Activated T-cell treated with anti-CD3 and anti-CD28 coated beads, Interleukin-2, amount 50 U/mL, for 48 hours (primary cell): Measurements from ENCODE around the gene GGA3.

Experiments used
- DNase-seq, 2 experiments: peaks; one replicate each; pipeline ENCODE4 v3.0.0-alpha.2; 2020

Gene GGA3

DNA sequence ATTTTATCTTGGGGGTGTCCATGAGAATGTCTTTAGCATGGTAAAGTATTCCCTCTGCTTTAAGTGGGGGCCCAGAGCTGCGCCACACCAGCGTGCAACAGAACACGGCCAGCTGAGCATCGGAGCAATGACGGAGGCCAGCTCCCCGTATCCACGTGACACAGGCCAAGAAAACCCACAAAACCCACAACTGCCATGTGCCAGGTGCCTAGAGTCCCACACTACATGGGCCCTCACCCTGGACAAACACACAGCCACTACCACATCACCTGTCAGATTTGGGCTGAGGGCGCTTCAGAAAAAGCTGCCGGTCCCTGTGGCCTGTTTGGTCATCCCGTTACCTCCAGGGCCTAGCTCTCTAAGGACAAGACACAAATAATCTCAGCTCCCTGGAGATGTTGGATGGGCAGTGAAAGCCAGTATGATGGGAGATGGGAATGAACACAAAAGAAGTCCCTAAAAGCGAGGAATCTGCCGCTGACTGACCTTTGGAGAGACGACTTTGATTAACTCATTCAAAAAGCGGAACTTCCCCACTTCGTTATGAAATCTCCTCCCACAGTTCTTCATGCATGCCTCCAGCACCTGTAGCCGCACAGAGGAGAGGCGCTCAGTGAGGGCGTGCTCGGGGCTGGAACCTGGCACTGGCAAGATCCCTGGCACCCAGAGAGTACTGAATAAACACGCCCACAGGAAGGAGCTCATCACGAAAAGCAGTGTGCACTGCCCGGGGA is 17.1 kb downstream of the GGA3 start:
- peak in 1 of 2 experiments; percentile 31 for DNase-seq

DNA sequence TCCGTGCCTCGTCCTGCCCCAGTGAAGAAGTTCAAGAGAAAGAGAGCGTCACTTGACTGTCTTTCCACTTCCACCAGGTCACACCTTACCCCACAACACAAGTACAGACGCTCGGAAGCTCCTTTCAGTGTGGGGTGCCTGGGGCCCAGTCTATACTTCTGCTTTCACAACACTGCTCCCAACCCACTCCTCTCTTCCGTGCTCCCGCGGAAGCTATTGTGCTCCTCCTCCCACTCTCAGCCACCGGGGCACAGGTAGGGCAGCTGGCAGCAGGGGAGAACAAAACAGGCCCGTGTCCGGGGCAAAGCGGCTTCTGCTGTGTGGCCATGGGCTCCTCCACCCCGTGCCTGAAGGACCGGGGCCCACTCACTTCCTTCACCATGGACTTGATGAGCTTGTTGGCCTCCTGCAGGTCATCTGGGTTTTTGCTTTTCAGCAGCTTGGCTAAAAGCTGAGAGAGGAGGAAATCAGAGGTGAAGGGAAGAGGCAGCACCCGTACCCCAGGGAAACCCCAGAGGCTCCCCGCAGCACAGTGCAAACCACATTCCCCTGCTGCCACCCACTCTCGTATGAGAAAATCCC is 18.9 kb downstream of the GGA3 start:
- DNase-seq, result peak in 1 of 2 experiments; percentile 49

DNA sequence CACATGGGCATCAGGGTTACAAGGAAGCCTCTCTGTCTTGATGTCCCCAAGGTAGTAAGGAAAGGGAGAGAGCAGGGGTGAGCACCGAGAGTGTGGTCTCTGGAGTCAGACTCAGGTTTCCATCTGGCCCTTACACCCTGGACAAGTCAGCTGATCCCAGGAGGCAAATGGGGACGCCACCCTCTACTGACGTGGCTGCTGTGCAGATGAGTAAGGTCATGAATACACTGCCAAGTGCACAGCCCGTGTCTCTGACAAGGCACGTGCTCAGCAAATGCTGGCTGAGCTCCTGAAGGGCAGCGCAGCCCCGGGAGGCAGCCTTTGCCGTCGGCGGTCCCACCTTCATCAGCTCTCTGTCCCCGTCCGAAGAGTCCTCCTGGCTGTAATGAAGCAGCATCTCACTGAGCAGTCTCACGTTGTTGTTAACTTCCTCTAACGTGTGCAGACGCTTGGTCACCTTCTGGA is 19.4 kb downstream of the GGA3 start:
- DNase-seq, result peak in 1 of 2 experiments; percentile 43

DNA sequence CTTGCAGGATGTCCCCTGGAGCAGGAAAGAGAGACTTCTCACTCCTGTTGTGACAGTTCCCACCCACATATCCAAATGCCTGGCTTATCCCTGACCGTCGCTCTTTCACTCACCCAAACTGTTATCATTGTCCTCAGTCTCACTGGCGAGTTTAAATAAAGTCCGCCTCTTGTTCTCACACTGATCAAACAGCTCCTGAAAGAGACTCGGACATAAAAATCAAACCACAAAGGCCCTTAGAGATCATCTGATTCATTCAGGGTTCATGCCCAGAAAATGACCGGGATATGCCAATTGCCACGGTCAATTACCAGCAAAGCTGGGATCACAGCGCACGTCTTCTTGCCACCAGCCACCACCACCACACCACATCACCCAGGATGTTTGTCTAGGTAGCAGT is 19.9 kb downstream of the GGA3 start:
- DNase-seq, result no peak

DNA sequence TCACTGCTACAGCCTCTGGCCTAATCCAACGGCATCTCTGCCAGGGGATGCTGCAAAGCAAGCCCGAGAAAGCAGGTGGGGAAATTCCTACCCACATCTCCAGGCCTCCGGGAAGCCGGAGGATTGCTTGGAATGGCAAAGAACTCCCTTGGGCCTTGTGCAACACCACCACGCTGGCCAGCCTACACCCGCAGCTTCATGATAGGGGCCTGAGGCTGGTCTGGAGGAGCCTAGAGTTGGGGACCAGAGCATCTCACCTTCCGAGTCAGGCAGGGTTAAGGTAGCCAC is 20.3 kb downstream of the GGA3 start:
- DNase-seq, result no peak

DNA sequence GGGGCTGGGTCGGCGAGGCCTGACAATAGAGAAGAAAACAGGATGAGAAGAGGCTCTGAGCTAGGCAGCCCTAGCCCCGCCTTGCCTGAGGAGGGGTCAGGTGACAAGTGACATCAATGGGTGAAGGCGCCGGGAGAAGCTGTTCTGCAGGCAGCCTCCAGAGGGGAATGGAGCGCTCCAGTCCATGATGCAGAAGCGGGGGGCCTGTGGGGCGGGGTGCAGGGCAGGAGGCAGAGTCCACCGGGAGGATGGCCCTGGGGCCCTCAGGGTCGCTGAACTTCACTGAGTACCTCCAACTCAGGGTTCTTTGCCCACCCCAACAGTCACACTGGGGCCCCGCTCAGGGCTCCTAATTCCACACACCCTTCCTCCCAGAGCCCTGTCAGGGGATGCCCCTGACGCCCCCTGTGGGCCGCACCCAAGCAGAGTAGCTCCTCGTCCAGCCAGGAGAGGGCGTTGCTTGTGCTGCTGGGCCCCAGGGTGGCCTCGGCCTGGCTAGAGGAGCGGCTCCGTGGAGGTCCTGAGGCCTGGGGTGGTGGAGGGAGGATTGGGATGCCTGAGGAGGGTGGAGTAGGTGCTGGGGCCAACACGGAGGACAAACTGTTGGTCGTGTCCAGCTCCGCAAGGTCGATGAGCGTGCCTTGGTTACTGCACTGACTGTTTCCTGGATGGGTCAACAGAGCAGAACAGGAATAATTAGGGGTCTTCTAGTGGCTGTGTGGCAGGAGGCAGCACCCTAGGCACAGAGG is 20.8 kb downstream of the GGA3 start:
- DNase-seq, result peak; percentile 70 to 78

DNA sequence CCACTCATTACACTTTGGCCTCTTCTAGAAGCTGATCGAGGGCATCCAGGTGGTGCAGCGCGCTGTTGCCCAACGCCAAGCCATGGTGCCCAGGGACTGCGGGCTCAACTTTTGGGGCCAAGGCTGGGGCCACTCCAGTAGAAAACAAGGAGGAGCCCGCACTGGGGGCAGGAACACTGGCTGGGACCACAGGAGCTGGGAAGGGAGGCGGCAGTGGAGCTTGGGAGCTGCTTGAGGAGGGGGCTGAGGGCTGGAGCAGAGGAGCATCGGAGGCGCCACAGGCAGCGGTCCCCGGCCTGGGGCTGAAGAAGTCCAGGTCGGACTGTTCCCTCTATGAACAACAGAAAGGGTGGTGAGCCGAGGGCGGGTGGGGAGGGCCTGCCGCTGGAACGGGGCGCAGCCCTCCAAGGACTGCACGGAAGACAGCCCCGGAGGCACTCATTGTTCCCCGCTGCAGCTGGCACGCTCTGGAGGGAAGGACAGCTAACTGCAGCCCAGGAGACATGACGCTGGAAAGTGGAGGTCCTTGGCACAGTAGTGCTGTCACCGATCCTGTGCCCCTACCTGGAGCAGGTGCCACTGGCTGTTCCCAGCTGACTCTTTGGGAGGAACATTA is 21.5 kb downstream of the GGA3 start:
- no peak for DNase-seq

DNA sequence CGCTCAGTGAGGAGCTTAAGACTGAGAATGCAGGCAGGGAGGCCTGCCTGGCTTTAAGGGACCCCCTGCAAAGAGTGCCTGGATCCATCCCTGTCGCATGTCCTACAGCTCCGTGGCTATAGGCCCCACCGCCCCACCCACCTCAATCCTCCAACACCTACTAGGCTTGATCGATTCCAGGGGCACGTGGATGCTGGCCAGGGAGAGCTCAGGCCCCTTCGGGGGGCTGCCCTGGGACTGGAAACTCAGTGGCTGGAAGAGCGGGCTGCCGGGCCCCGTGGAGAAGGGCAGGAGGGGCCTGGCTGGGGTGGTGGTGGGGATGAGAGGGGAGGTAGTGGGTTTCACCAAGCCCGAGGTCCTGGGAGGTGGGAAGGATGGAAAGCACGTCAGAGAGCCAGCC is 22.2 kb downstream of the GGA3 start:
- DNase-seq, result no peak

DNA sequence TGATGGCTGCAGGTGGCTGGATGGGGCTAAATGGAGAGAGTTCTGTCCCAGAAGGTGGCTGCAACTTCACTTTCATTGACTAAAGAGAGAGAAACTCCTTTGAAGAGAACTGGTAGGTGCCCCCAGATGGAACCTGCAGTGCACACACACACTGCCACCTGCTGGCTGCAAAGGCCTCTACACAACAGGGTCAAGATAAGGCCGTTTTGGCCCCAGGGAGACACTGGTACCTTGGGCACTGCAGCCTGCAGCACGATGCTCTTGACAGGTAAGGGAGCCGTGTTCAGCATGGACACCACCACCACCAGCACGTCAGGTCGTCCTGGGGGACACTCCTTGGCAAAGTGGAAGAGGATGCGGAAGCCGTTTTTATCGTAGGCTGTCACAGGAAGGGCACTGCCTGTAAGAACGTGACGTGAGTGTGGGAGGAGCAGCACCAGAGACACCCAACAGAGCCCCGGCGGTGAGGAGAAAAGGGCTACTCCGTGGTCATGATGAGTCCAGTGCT is 22.7 kb downstream of the GGA3 start:
- peak; percentile 70 to 76 for DNase-seq

DNA sequence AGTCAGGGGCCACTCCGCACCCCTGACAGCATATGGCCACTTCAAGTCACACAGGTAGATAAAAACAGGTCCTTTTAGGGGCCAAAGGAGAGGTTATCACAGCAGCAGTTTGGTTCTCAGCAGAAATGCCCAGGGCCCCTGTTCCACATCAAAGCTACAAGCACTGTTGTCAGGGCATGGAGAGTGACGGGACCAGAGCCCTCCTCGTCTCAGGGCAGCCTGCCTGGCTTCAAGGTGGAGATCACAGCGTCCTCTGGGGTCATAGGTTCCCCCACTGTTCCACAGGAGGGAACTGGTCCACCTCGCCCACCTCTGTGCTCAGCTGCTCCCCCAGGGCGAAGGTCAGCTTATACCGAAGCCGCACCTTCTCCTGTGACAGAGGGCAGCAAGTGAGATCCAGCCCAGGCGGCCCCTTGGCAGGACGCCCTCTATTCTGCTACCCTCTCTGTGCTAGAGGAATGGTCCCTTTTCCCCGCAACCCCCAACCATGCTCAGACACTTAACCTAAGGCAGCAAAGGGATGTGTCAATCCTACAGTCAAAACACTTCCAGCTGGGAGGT is 23.3 kb downstream of the GGA3 start:
- DNase-seq, result peak in 1 of 2 experiments; percentile 25

DNA sequence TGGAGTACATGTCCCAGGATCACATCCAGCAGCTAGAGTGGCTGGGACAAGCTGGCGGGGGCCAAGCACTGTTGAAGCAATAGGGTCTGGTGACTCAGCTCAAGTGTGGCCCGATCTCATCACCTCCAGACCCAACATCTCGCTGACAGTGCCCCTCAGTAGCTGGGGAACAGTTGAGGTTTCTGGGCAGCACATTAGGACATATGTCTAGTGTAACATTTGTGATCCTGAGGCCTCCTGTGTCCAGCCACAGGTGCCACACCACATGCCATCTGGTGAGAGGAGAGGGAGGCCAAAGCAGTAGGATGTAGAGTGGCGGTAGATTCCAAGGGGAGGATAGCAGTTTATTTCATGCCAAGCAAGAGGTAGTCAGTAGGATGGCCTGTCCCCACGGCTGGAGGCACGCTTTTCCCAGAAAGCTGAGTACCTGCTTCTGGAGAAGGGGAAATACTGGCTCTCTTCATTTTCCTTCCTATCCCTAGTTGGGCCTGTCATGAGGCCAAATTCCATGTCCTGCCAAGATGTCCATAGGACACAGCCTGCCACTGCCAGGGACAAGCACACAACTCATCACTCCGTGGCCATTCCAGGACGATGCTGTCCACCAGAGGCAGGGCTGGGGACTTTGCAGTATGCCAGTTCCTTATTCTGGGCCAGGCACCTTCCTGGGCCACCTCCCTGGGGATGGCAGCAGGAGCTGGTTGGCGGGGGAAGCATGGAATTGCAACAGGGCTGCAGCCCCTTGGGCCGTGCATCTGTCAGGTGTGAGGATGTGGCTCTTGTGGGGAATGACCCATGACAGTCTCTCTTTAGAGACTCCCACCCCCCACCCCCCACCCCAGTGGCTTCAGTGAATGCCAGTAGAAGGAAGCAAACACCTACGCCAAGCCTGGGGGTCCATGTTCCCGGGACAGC is 24.0 kb downstream of the GGA3 start:
- DNase-seq, result no peak

DNA sequence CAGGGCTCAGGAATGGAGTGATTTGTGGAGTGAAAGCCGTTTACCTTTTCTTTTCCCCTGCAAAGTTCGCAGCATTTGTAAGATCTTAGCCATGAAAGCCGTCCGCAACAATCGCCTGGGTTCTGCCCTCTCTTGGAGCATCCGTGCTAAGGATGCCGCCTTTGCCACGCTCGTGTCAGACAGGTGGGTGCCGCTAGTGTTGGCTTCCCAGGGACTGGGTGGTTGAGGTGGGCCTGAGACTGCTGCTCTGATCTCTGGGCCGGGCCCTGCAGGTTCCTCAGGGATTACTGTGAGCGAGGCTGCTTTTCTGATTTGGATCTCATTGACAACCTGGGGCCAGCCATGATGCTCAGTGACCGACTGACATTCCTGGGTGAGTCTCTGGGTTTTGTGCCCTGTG is 28.6 kb downstream of the GGA3 start:
- no peak for DNase-seq

DNA sequence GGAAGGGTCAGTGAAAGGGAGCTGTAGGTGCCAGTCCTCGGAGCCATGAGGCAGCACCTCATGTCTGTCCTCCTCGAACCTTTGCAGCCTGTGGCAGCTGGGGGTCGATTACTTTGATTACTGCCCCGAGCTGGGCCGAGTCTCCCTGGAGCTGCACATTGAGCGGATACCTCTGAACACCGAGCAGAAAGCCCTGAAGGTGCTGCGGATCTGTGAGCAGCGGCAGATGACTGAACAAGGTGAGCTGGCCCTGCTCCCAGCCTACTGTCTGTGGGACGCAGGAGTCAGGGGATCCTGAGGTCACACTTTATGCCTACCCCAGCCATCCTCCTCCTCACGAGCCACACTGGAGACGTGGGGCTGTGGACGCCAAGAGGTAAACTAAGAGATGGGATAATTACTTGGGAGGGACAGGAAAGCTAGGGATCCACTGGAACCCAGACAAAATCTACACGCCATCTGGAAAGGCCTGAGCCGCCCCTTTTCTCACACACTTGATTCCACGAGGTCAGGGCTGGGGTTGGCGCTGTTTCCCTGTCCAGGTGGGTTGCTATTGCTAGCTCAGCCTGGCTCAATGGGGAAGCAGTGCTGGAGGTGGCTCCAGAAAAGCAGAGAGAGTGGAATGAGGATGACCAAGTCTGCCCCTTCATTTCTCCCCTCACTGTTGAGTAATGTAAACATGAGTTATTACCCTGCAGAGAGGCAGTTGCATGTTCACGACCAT is 29.5 kb downstream of the GGA3 start:
- no peak for DNase-seq

DNA sequence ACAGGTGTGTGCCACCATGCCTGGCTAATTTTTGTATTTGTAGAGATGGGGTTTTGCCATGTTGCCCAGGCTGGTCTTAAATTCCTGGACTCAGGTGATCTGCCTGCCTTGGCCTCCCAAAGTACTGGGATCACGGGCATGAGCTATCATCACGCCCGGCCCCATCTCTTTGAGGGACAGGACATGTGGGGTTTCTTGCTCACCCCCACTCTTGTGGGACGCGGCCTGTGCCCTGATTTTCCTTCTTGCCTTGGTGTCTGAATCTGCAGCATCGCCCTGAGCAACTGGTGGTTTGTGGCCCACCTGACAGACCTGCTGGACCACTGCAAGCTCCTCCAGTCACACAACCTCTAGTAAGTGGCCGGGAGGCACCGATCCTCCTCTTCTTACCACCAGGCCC is 30.3 kb downstream of the GGA3 start:
- DNase-seq, result no peak

DNA sequence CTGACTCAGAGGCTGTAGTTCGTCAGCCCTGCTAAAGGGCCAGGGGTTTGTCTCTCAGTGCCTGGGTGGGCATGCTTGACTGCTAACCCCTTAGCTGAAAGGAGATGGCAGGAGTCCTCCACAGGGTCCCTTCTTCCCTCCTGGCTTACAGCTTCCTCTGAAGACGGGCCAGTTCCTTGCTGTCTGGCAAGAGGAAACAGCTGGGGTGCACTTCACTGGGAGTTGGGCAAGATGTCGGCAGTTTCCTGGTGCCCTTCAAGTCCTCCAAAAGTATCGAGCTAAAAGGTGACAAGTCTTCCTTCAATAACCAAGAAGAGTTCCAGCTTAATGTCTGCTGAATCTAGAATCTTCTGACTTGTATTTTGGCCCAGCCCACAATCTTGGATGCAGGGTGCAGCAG is 32.6 kb downstream of the GGA3 start:
- no peak for DNase-seq

DNA sequence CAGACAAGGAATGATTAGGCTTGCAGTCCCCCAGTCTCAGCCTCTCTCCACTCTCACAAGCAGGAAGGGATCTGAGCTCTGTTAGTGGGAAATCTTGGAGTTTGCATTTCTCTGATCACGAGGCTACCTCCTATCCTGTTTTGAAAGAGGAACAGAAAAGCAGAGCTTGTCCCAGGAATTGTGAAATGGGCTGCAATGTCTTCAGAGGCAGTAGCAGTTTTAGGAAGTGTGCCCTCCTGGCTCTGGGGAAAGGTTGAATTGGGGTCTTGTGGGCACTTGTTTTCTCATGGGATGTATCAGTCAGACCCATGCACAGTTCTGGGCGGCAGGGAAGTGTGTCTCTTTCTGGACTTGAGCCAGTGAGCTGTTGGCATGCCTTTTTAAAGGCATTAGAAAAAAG is 33.1 kb downstream of the GGA3 start:
- no peak for DNase-seq

DNA sequence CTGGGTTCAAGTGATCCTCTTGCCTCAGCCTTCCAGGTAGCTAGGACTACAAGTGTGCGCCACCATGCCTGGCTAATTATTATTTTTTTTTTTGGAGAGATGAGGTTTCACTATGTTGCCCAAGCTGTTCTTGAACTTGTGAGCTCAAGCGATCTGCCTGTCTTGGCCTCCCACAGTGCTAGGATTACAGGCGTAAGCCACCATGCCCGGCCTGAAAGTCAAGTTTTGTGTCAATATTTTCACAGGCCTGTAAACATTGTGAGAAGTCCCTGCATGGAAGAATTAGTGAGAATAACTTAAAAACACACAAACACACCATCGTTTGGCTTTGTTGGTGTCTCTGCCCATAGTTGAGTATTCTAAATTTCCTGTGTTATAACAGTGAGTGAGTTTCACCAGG is 33.7 kb downstream of the GGA3 start:
- DNase-seq, result no peak

DNA sequence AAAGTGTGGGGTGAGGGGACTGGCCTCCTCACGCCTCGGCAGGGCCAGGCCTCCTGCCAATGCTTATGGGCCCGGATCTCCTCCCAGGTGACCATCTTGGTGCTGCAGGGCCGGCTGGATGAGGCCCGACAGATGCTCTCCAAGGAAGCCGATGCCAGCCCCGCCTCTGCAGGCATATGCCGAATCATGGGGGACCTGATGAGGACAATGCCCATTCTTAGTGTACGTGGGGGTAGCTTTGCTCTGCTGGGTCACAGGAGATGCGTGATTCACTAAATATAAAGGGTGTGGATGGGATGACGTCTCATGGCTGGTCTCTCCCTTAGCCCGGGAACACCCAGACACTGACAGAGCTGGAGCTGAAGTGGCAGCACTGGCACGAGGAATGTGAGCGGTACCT is 36.4 kb downstream of the GGA3 start:
- no peak for DNase-seq

DNA sequence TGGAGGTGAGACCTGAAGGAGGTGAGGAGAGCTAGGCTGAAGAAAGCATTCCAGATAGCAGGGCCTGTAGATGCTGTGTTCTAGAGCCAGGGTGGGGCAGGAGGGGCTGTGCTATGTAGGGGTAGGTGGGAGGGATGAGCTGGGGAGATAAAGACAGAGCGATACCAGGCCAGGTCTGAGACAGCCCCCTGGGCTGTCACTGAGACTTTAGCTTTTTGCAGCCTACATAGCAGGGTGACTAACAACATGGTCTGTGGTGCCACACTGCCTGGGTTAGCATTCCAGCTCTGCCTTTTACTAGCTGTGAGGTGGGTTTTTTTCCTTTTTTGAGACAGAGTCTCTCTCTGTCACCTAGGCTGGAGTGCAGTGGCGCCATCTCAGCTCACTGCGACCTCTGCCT is 41.6 kb downstream of the GGA3 start:
- no peak for DNase-seq

DNA sequence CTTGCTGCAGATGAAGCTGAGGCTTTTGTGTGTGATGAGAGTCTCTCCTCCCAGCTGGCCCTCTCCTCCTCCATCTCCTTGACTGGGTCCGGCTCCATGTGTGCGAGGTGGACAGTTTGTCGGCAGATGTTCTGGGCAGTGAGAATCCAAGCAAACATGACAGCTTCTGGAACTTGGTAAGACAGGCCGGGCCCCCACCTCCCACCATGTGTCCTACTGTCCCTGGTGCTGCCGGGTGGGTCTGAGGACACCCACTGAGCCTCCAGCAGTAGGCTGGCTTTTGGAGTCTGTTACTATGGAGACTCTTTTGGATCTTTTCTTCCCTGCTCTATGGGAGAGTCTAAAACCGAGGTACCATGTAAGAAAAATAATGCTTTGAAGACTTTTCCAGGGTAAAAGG is 43.3 kb downstream of the GGA3 start:
- DNase-seq, result no peak

DNA sequence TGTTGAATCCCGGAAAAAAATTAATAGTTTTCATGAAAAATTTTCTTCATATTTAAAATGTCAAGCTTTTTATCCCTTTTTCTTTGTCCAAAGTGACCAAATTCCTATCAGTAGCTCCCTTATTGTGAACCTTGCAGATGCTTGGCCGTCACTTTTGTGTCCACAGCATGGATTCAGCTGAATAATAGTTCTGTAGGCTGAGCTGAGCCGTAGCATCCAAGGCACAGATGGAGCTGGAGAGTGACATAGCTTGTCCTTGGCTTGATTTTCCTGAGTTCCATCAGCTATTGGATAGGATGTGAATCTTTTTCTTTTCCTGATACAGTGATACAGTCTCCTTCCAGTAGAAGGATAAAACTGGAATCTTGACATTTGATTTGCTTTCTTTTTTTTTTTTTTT is 52.3 kb downstream of the GGA3 start:
- DNase-seq, result no peak

DNA sequence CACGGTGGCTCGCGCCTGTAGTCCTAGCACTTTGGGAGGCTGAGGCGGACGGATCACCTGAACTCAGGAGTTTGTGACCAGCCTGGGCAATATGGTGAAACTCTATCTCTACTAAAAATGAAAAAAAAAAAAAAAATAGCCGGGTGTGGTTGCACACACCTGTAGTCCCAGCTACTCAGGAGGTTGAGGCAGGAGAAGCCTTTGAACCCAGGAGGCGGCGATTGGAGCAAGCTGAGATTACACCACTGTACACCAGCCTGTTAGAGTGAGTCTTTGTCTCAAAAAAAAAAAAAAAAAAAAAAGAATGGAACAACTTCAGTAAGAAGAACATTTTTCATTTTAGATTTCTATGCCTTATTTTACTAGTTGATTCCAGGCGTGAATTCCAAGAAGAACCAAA is 53.2 kb downstream of the GGA3 start:
- DNase-seq, result no peak
